HG02973 (cell line): ENCODE results near the gene DNPH1.

ENCODE experiments used
- ATAC-seq: cut with Tn5 transposase; IDR thresholded peaks from one replicate; pipeline ENCODE4 v1.9.1; 2021; ENCODE audit warnings: moderate library complexity; ENCODE audit not compliant: unreplicated experiment

DNPH1 gene

DNA sequence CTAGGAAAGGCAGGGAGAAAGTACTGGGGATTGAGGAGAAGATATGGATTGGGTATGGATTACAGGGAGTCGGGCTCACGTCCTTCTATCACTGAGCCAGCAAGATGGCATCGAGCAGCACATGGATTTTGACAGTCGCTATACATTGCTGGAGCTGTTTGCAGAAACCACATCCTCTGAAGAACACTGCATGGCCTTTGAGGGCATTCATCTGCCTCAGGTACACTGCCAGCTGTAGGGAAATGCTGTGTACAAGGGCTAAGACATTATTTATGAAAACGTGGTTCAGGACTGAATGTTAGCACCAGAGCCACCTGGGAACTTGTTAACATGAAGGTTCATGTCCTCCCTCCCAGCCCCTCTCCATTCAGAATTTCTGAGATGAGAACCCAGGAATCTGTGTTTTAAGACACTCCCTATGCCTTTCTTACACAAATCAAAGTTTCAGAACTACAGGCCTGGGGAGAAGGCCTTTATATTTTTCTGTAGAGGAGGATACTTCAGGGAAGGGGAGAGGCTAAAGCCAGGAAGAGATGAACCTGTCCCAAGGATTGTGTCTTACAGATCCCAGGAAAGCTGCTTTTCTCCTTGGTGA, 43.8 kb downstream of the DNPH1 start:
- ATAC-seq, result no peak

DNA sequence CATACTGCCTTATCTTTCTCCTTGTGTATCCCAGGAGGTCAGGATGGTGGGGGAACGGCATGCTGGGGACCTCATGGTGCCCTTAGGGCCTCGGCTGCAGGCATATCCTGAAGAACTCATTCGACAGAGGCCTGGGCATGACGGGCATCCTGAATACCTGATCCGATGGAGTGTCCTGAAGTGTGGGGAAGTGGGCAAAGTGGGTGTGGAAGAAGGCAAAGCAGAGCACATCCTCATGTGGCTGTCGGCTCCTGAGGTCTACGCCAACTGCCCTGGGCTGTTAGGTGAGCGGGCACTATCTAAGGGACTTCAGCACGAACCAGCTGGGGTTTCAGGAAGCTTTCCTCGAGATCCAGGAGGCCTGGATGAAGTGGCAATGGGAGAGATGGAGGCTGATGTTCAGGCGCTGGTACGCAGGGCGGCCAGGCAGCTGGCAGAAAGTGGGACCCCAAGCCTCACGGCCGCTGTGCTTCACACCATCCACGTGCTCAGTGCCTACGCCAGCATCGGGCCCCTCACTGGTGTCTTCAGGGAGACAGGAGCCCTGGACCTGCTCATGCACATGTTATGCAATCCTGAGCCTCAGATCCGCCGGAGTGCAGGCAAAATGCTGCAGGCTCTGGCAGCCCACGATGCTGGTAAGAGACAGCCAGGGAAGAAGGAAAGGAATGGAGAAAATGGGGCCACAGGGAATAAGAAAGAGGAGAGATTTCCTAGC, 44.9 kb downstream of the DNPH1 start:
- ATAC-seq, result no peak

DNA sequence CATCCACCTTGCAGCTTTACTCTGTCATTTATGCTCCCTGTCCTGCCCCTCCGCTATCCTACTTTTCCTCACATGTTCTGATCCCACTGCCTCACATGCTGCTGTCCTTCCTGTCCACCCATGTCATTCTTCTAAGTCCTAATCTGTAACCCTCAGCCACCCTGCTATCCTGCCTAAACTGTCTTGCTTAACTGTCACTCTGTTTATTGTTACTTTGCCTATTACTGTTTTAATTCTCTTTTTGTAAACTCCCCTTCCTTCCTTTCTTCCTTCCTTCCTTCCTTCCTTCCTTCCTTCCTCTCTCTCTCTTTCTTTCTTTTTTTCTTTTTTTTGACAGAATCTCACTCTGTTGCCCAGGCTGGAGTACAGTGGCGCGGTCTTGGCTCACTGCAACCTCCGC, 45.8 kb downstream of the DNPH1 start:
- ATAC-seq, result no peak

DNA sequence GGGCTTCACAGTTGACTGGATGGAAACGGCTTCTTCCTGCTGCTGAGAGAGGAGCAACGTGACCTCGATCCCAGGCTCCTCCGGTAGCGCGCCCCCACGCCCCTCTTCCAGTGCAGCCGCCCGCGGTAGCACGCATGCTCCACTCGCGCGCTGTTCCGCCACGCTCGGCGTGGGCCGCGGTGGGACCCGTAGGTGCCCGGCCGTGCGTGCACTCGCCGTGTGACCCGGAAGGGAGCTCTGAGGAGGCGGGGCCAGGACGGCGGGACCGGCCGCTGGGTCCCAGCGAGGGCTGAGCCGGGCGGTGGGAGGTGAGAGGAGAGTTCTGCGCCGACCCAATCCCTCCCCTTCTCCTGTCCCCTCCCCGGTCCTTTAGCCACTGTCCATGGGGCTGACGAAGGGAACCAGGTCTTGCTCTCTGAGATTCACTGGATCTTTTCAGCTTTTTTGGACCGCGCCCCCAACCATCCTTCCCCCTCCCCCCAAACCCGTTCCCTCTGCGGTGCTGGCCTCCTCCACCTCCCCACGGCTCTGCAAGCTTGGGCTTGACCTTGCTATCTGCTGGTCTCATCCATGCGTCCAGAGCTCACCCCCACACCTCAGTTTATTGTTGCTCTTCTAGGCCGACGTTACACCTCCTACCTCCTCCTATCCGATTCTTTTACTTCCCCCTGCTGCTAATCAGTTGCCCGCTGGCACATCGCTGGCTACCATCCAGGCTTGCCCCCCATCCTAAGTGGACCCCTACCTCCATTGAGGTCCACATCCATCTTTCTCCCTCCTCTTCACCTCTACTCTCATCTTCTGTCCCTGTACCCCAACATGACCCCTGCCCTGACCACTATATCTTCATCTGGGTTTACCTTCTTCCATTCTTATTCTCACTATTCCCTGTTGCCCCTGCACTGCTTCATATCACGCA, 47.1 kb downstream of the DNPH1 start, which contains the start of gene CUL9:
Gene CUL9 (plus strand): TSS at position 255 of the 919 bp plus-strand sequence. CDS start 2,115 bp downstream, outside the sequence.
- peak; percentile 80 for ATAC-seq

DNA sequence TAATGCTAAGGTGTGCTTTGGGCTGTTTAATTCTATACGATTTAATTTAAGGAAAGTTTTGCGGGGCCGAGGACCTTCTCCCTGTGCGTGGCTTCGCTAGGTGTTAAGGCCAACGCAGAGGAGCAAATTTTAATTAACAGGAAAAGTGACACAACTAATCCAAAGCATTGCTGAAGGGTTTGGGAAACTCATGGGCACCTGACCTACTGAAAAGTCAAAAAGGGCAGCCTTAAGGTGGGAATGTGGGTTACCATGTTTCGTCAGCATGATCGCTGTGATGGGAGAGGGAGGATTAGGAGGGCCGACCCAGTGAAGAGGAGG, 47.7 kb downstream of the DNPH1 start:
- ATAC-seq, result no peak

DNA sequence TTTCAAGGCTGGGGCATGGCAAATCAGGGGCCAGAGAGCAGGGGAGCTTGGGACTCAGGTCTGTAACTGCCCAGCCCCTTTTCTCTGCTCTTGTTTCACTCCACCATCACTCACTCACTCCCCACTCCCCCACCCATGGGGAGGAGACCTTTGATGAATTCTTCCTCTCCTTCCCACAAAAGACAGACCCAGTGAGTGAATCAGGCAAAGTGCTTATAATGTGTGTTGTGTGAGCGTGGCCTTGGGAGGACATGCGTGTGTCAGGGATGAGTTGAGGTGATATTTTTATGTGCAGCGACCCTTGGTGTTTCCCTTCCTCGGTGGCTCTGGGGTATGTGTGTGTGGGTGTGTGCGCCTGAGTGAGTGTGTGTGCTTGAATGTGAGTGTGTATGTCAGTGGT, 48.3 kb downstream of the DNPH1 start:
- ATAC-seq, result no peak

DNA sequence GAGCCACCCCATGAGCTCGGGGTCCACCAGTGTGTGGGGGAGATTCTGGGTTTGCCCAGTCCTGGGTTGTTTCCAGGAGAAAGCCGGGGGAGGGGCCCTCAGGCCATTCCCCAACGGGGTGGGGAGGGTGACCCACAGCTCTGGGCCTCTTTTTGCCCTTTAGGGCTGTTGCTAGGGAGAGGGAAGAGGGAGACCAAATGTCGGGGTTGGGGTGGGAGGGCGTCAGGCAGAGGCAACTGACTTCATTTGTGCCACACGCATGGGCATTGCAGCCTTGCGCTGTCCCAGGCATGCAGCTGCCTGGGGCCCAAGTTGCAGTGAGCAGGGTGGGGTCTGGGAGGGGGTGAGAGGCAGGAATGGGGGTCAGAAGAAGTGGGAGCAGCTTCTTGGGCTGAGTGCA, 49.2 kb downstream of the DNPH1 start:
- no peak for ATAC-seq

DNA sequence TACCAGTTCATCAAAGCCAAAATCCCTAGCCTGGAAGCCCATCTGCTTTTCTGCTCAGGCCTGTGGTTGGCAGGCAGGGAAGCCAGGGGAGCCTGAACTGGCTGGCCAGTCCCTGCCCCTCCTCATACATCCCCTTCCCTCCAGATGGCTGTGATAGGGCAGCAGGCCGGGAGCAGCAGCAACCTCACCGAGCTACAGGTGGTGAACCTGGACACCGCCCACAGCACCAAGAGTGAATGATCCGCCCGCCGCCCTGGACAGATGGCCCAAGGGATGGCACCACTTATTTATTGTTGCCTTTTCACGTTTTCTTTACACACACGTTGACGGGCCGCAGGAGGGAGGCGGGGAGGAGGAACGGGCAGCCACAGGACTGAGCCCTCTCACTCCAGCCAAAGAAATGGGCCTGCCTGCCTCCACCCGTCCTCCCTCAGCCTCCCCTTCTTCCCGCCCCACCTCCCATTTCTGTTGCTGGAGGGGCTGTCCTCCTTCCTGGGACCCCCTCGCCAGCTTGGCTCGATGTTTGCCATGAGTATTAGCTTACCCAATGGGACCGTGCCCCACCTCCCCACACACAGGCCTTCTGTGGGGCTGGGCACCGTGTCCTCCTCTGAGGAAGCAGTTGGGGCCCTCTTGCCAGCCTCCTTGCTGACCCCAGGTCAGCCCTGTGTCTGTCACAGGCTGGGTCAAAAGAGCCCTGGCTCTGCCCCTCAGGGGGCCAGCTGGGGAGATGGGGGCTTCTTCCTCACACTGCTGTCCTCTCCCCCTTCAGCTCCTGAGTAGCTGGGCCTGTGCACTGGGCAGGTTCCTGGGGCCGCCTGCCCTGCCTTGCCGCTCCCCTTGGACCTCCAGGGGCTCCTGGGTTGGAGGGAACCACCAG, 50.1 kb downstream of the DNPH1 start:
- no peak for ATAC-seq

DNA sequence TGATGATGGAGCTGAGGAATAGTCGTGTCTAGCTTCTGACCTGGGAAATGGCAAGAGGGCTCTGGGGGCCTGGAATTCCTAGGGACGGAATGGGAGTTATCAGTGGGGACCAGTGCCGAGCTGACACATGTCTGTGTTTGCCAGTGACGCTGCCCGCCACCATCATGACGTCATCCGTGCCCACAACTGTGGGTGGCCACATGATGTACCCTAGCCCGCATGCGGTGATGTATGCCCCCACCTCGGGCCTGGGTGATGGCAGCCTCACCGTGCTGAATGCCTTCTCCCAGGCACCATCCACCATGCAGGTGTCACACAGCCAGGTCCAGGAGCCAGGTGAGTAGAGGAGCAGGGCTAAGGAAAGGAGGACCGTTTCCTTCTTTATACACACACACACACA, 51.1 kb downstream of the DNPH1 start:
- no peak for ATAC-seq

DNA sequence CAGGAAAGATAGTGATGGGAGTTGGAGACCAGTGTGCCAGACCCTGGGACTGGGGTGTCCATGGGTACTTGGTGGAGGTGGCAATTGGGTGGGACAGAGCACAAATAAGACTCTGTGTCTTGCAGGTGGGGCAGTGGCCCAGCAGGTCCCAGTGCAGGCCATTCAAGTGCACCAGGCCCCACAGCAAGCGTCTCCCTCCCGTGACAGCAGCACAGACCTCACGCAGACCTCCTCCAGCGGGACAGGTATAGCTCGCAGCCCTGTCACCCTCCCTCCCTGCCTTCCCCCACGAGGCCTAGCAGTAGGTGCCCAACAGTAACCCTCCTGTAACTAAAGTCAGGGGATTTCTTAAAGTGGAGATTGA, 52.9 kb downstream of the DNPH1 start:
- ATAC-seq, result no peak

DNA sequence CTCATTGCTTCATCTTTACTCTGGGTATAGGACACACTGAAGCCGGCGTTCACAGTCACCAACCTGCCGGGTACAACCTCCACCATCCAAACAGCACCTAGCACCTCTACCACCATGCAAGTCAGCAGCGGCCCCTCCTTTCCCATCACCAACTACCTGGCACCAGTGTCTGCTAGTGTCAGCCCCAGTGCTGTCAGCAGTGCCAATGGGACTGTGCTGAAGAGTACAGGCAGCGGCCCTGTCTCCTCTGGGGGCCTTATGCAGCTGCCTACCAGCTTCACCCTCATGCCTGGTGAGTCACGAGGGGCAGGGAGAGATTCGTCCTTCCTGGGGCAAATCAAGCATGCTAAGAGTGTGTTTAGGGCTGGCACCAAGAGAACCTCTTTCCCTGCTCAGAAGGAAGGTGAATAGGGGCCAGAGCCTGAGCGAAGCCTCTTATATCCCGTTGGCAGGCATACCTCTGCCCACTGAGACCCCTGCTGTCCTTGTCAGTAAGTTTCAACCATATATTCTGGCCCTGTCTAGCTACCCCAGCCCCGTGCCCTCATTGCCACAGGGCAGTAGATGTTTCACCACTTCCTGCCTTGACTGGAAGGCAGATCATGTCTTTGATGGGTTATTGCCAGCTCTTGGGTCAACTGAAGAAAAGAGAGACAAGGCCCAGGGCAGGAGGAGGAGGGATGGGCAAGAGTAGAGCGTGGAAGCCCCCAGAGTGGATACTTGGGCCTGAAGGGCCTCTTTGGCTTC, 53.4 kb downstream of the DNPH1 start:
- ATAC-seq, result no peak
